ENCODE data around the gene HNMT. TPM values are rescaled to one million over a fixed set of nuclear protein-coding genes. Genes with fewer than 3 reads are reported as not detected.

Gene HNMT
- total and polyA plus RNA-seq, 2 experiments from 2014 or later = 4.7 to 5.6 TPM

DNA sequence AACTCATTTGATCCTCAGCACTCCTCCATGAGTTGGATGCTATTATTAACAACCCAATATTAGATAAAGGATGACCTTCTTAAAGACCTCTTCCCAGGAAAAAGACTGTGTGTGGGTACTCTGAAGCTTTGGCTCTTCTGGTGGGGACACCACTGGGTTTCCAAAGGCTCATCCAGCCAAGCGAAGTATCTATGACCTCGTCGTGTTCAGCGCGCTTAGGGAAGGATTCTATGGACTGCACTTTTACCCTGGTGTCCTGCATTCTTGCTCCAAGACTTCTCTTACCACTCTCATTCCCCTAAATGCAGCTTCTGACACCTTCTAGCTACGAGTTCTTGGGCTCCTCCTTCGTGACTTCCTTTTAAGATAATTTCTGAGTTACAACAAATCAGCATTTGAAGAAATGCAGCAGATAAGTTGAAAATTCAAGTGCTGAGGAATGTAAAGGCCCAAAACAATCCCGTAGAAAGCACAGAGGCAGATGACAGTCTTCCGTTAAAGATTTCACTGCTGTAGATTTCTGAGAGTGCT is 673 bp upstream of the HNMT start:
- Histone ChIP-seq H3K4me3 (no peak overlapping the region), H3K36me3 (no peaks in the 10 kb centered on the region), H3K9me3 (ENCODE audit: low read depth) (no peaks in the 10 kb centered on the region), H3K27me3 (no peaks in the 10 kb centered on the region), H3K4me1 (ENCODE audit: low read depth) (peaks cover 19% of the 10 kb centered on the region), H3K27ac (peak overlapping the region; percentile 92)
- no peak for DNase-seq (ENCODE audit: low read depth in 1 of 2, low spot score in 1 of 2)
- TF ChIP-seq, protein P1, sequence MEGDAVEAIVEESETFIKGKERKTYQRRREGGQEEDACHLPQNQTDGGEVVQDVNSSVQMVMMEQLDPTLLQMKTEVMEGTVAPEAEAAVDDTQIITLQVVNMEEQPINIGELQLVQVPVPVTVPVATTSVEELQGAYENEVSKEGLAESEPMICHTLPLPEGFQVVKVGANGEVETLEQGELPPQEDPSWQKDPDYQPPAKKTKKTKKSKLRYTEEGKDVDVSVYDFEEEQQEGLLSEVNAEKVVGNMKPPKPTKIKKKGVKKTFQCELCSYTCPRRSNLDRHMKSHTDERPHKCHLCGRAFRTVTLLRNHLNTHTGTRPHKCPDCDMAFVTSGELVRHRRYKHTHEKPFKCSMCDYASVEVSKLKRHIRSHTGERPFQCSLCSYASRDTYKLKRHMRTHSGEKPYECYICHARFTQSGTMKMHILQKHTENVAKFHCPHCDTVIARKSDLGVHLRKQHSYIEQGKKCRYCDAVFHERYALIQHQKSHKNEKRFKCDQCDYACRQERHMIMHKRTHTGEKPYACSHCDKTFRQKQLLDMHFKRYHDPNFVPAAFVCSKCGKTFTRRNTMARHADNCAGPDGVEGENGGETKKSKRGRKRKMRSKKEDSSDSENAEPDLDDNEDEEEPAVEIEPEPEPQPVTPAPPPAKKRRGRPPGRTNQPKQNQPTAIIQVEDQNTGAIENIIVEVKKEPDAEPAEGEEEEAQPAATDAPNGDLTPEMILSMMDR (IDR thresholded peaks at IDR 0.05; ENCODE audit: low read depth, low read length) = no peak

DNA sequence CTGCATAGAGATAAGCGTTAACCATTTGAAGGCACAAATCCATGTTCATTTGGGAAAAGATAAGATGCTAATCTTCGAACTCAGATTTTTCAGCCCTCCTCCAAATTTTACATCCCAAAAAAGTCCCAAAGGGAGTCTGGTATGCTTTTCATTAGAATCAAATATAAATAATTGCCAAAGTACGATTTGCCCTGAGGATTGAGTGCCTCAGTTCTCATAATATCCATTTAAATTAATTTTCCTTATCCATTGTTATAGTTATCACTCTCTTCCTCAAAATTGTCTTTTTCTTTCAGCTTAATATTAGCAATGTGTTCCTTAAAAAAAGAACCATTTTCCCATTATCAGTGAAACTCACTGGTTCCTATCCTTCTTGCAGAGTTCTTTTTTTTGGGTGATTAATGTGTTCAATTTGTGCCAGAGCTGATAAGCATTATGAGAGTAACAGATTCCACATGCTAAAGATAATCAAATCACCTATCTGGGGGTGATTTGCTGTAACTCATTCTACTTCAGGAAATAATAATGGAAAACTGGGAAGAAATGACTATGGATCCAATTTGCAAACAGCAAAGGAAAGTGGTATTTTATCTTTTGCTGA is 686 bp downstream of the HNMT start:
- Histone ChIP-seq H3K4me3 (peak overlapping the region; percentile 14), H3K9me3 (ENCODE audit: low read depth) (no peaks in the 10 kb centered on the region), H3K27me3 (no peaks in the 10 kb centered on the region), H3K36me3 (no peaks in the 10 kb centered on the region), H3K27ac (peak overlapping the region; percentile 92), H3K4me1 (ENCODE audit: low read depth) (peaks cover 19% of the 10 kb centered on the region)
- TF ChIP-seq, protein P1 (IDR thresholded peaks at IDR 0.05; ENCODE audit: low read depth, low read length) = no peak
- DNase-seq (ENCODE audit: low read depth in 1 of 2, low spot score in 1 of 2) = peak in 1 of 2 donors; percentile 21

DNA sequence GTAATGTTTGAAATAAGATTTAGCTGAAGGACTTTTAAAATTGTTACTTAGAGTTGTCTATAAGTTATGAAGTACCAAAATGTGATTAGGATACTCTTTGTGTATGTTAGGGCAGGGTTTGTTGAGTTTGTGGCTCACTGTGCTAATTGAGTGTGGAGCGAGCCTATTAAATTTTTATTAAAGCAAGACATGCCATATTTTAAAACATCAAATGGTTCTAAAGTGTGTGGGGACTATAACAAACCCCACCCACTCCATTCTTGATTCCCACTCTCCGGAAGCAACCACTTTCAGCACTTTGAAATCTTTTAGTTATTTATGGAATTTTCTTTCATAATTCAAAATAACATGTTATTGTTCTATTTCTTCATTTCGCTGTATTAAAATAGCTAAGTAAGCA is 1.8 kb downstream of the HNMT start:
- no peaks in the 10 kb centered on the region for H3K9me3 ChIP-seq (ENCODE audit: low read depth)
- H3K27me3 ChIP-seq = no peaks in the 10 kb centered on the region
- TF ChIP-seq, protein P1 (IDR thresholded peaks at IDR 0.05; ENCODE audit: low read depth, low read length) = no peak
- H3K27ac ChIP-seq = no peak overlapping the region
- DNase-seq (ENCODE audit: low read depth in 1 of 2, low spot score in 1 of 2) = peak in 1 of 2 donors; percentile 44
- H3K4me3 ChIP-seq = no peak overlapping the region
- H3K36me3 ChIP-seq = no peaks in the 10 kb centered on the region
- peaks cover 19% of the 10 kb centered on the region for H3K4me1 ChIP-seq (ENCODE audit: low read depth)

DNA sequence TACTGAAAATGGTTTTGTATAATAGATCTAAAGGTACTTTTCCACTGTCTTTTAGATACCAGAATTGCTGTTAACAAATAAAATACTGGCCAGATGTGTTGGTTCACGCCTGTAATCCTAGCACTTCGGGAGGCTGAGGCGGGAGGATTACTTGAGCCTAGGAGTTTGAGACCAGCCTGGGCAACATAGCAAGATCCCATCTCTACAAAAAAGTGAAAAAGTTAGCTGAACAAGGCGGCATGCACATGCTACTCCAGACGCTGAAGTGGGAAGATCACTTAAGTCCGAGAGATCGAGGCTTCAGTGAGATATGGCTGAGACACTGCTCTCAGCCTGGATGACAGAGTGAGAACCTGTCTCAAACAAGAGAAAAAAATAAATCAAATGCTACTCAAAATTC is 2.8 kb downstream of the HNMT start:
- no peaks in the 10 kb centered on the region for H3K36me3 ChIP-seq
- no peak overlapping the region for H3K4me3 ChIP-seq
- TF ChIP-seq, protein P1 (IDR thresholded peaks at IDR 0.05; ENCODE audit: low read depth, low read length) = no peak
- no peak overlapping the region for H3K27ac ChIP-seq
- no peaks in the 10 kb centered on the region for H3K27me3 ChIP-seq
- H3K9me3 ChIP-seq (ENCODE audit: low read depth) = no peaks in the 10 kb centered on the region
- no peak for DNase-seq (ENCODE audit: low read depth in 1 of 2, low spot score in 1 of 2)
- H3K4me1 ChIP-seq (ENCODE audit: low read depth) = peaks cover 19% of the 10 kb centered on the region

DNA sequence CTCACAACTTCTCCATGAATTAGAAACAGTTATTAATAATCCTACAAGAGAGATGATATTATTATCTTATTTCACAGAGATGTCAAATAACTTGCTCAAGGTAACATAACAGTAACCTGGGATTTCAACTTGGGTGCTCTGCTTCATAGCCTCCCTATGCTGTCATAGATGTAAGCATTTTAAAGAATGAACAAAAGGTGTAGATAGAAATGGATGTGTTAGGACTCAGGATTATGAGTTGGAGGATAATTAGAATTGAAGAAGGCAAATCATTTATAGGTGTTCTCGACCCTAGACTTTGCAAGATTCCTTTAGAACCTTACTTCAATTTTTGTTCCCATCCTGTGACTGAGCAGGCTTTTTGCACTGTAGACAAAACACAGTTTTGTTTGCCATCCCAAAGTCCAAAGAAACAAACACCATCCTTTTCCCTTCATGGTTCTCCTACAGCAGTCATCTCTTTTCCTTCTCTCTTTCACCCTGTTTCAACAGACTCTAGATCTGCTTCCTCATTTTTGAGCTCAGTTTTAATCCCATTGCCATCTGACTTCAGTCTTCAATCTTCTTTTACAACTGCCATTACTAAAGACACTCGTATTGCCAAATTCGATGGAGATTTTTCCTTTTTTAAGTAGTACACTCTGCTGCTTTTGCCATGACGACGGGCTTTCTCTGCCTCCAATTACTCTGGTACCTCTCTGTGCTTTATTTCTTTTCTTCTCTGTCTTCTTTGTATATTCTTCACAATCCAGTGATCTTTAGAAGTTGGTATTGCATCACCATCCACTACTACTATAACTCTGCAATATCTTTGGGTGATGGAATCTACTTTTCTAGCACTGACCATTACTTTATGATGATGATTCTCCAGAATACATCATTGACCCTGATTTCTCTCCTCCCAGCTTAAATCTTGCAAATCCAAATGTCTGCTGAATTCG is 4.5 kb downstream of the HNMT start:
- Histone ChIP-seq H3K4me3 (no peak overlapping the region), H3K27me3 (no peaks in the 10 kb centered on the region)

More for the DNA sequence above, 4.5 kb downstream of the HNMT start:
- DNase-seq (ENCODE audit: low read depth in 1 of 2, low spot score in 1 of 2) = no peak
- Histone ChIP-seq H3K36me3 (no peaks in the 10 kb centered on the region), H3K27ac (no peak overlapping the region), H3K9me3 (ENCODE audit: low read depth) (no peaks in the 10 kb centered on the region), H3K4me1 (ENCODE audit: low read depth) (peaks cover 14% of the 10 kb centered on the region)
- TF ChIP-seq, protein P1 (IDR thresholded peaks at IDR 0.05; ENCODE audit: low read depth, low read length) = no peak

All from cardiac muscle cell (in vitro differentiated cells and primary cell).